Natural killer cell (primary cell): ENCODE measurements around the gene ST3GAL3. TPM values are rescaled to one million over a fixed set of nuclear protein-coding genes. Genes with fewer than 3 reads are reported as not detected.

Experiments
- ATAC-seq, 3 donors: fragments of 150-1000 bp in 2 of 3; fragments of 200-7000 bp in 1 of 3; cut with Tn5 transposase; 1 replicate in 1 of 3; 2 replicates in 2 of 3; pipeline ENCODE4 v1.10.0; 2021; ENCODE audit warnings: mild to moderate bottlenecking in 2 of 3, moderate library complexity in 2 of 3
- DNase-seq, 2 donors: peaks; one replicate each; pipeline versions ENCODE4 v3.0.0 to v3.0.0-alpha.2; 2013 to 2021; ENCODE audit warnings: mixed read lengths in 1 of 2
- H3K27ac ChIP-seq: one replicate; pipeline ENCODE4 v1.5.1; 2013; ENCODE audit warnings: mild to moderate bottlenecking, low read length
- H3K27me3 ChIP-seq: one replicate; pipeline ENCODE4 v1.6.1; 2013; ENCODE audit warnings: low read length; ENCODE audit not compliant: control insufficient read depth, insufficient read depth
- H3K36me3 ChIP-seq: one replicate; pipeline ENCODE4 v1.6.1; 2013; ENCODE audit warnings: low read length; ENCODE audit not compliant: control insufficient read depth, insufficient read depth
- H3K4me1 ChIP-seq: one replicate; pipeline ENCODE4 v1.6.1; 2013; ENCODE audit warnings: low read length; ENCODE audit not compliant: control insufficient read depth, insufficient read depth
- H3K4me3 ChIP-seq: one replicate; pipeline ENCODE4 v1.5.1; 2013; ENCODE audit warnings: low read length
- H3K9me3 ChIP-seq: one replicate; pipeline ENCODE4 v1.6.1; 2013; ENCODE audit warnings: low read length; ENCODE audit not compliant: control insufficient read depth, insufficient read depth
- H3K27ac Mint-ChIP-seq, 2 donors: one replicate each; pipeline ENCODE4 v1.8.0; 2022; ENCODE audit warnings: mild to moderate bottlenecking in 2 of 2, mixed read lengths in 2 of 2, moderate library complexity in 1 of 2
- H3K27me3 Mint-ChIP-seq, 2 donors: one replicate each; pipeline ENCODE4 v1.8.0; 2022; ENCODE audit warnings: low read depth in 2 of 2, mixed read lengths in 2 of 2
- H3K36me3 Mint-ChIP-seq: one replicate; pipeline ENCODE4 v1.8.0; 2022; ENCODE audit warnings: mixed read lengths
- H3K4me1 Mint-ChIP-seq, 2 donors: one replicate each; pipeline ENCODE4 v1.8.0; 2022; ENCODE audit warnings: mixed read lengths in 2 of 2
- H3K4me3 Mint-ChIP-seq: one replicate; pipeline ENCODE4 v1.8.0; 2022; ENCODE audit warnings: mild to moderate bottlenecking, moderate library complexity, mixed read lengths
- H3K9me3 Mint-ChIP-seq, 2 donors: one replicate each; pipeline ENCODE4 v1.8.0; 2022; ENCODE audit warnings: mixed read lengths in 2 of 2
- WGBS: methylation state at CpG from one replicate; pipeline ENCODE4 v1.1.7; 2013; ENCODE audit warnings: missing lambda C conversion rate; ENCODE audit not compliant: insufficient coverage; 5-methylcytosine and 5-hydroxymethylcytosine counted together
- intact Hi-C: fragments of 100-400 bp; cut with micrococcal nuclease; formaldehyde crosslinking; loops from one replicate; pipeline ENCODE4 v1.14.2; 2022
- total RNA-seq, 4 donors: library from RNA; stranded (reverse); fragments of 120-200 nt in 1 of 4; gene quantifications; one replicate each; pipeline versions ENCODE4 v1.2.3 to v1.2.4, GENCODE V29; 2013 to 2022
- TF ChIP-seq, protein P1 (sequence below): fragments of 200-600 bp; IDR thresholded peaks from one replicate; pipeline ENCODE4 v1.8.0; 2022; ENCODE audit warnings: antibody characterized with exemption

ST3GAL3 gene
- total RNA-seq, 3 donors from 2014 or later (not counting 1 experiment from before 2014, with no cell fraction given), result 22.2 to 27.3 (median 22.3) TPM

GRCh38 chr1:43971336-43971980 is 264.1 kb downstream of the ST3GAL3 start:
- intact Hi-C loops, result no loop called here
- H3K4me3 Mint-ChIP-seq, result peak overlapping the region; percentile 95

DNA sequence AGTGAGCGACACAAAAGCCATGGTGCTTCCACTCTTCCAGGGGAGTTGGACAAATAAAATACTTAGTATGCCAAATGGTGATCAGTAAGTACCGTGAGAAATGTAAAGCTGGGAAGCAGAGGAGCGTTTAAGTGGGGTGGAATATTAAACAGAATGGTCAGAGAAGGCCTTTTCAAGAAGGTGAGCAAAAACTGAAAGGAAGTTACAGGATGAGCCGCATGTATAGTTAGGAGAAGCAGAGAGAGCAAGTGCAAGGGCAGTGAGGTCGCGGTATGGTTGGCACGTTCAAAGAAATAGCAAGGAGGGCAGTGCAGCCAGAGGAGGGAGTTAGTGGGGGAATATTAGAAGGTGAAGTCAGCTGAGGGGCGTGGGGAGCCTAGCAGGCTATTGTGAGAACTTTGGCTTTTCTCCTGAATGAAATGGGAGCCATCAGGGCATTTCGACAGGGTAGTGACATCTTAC is 266.7 kb downstream of the ST3GAL3 start:
- H3K4me1 ChIP-seq, result peaks cover 60% of the 10 kb centered on the region
- ATAC-seq (no peak), DNase-seq (no peak)
- no peaks in the 10 kb centered on the region for H3K9me3 ChIP-seq
- H3K27ac Mint-ChIP-seq, result peak overlapping the region; percentile 91 to 92
- H3K27ac ChIP-seq, result peak overlapping the region; percentile 92
- H3K4me3 Mint-ChIP-seq, result peak overlapping the region; percentile 97
- H3K27me3 Mint-ChIP-seq, result no peaks in the 10 kb centered on the region
- peak overlapping the region; percentile 96 for H3K4me3 ChIP-seq
- H3K36me3 Mint-ChIP-seq, result peaks cover 9% of the 10 kb centered on the region
- no peaks in the 10 kb centered on the region for H3K9me3 Mint-ChIP-seq
- TF ChIP-seq, protein P1, sequence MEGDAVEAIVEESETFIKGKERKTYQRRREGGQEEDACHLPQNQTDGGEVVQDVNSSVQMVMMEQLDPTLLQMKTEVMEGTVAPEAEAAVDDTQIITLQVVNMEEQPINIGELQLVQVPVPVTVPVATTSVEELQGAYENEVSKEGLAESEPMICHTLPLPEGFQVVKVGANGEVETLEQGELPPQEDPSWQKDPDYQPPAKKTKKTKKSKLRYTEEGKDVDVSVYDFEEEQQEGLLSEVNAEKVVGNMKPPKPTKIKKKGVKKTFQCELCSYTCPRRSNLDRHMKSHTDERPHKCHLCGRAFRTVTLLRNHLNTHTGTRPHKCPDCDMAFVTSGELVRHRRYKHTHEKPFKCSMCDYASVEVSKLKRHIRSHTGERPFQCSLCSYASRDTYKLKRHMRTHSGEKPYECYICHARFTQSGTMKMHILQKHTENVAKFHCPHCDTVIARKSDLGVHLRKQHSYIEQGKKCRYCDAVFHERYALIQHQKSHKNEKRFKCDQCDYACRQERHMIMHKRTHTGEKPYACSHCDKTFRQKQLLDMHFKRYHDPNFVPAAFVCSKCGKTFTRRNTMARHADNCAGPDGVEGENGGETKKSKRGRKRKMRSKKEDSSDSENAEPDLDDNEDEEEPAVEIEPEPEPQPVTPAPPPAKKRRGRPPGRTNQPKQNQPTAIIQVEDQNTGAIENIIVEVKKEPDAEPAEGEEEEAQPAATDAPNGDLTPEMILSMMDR, result no peak
- no peaks in the 10 kb centered on the region for H3K27me3 ChIP-seq
- intact Hi-C loops, result loop anchor here (1.0 kb wide), 2 partner anchors 17 to 28 kb away; partner anchors contain the start of genes CCDC24 and IPO13
- peaks cover 63 to 74% of the 10 kb centered on the region in 2 donors for H3K4me1 Mint-ChIP-seq
- peaks cover 21% of the 10 kb centered on the region for H3K36me3 ChIP-seq
- WGBS, result 44% methylated on average over 9 of the region's 9 CpGs

More at GRCh38 chr1:43971336-43971980, 264.1 kb downstream of the ST3GAL3 start:
- no peaks in the 10 kb centered on the region for H3K9me3 Mint-ChIP-seq
- no peak for DNase-seq
- no peaks in the 10 kb centered on the region for H3K27me3 Mint-ChIP-seq
- no peaks in the 10 kb centered on the region for H3K36me3 Mint-ChIP-seq
- H3K27ac Mint-ChIP-seq, result no peak overlapping the region
- Histone ChIP-seq H3K27ac (no peak overlapping the region), H3K4me3 (no peak overlapping the region), H3K9me3 (no peaks in the 10 kb centered on the region), H3K36me3 (peaks cover 5% of the 10 kb centered on the region), H3K4me1 (peaks cover 43% of the 10 kb centered on the region), H3K27me3 (no peaks in the 10 kb centered on the region)
- TF ChIP-seq, protein P1, result no peak
- no peak for ATAC-seq
- WGBS, result 98% methylated on average over 17 of the region's 17 CpGs
- peaks cover 43 to 51% of the 10 kb centered on the region in 2 donors for H3K4me1 Mint-ChIP-seq

- H3K36me3 ChIP-seq, result peaks cover 21% of the 10 kb centered on the region
- peaks cover 56 to 71% of the 10 kb centered on the region in 2 donors for H3K4me1 Mint-ChIP-seq
- no peaks in the 10 kb centered on the region for H3K9me3 Mint-ChIP-seq
- intact Hi-C loops, result loop anchor here (1.0 kb wide), 2 partner anchors 17 to 28 kb away; partner anchors contain the start of genes CCDC24 and IPO13
- TF ChIP-seq, protein P1, result no peak
- peak within 1 kb of the TSS; percentile 97 for H3K4me3 Mint-ChIP-seq
- H3K27ac ChIP-seq, result peak within 1 kb of the TSS; percentile 92
- ATAC-seq, result peak; percentile 74 to 88 (median 82)
- H3K27me3 ChIP-seq, result no peaks in the 10 kb centered on the region
- peaks cover 56% of the 10 kb centered on the region for H3K4me1 ChIP-seq
- H3K36me3 Mint-ChIP-seq, result peaks cover 9% of the 10 kb centered on the region
- peak; percentile 94 to 96 for DNase-seq
- no peaks in the 10 kb centered on the region for H3K27me3 Mint-ChIP-seq
- H3K9me3 ChIP-seq, result no peaks in the 10 kb centered on the region
- H3K4me3 ChIP-seq, result peak within 1 kb of the TSS; percentile 96
- H3K27ac Mint-ChIP-seq, result peak within 1 kb of the TSS; percentile 91 to 92
- under 1% methylated on average over 93 of the region's 93 CpGs for whole genome bisulfite sequencing
Observed at GRCh38 chr1:43974443-43975248, 267.3 kb downstream of the ST3GAL3 start, which contains the start of gene ATP6V0B. ATP6V0B (plus strand) TSS chr1:43974960; CDS start chr1:43975041, 81 bp downstream.
